GM23338 (cell line): ENCODE data around the gene GPC5. TPM values are rescaled to one million over a fixed set of nuclear protein-coding genes. Genes with fewer than 3 reads are reported as not detected.

ENCODE experiments used
- ATAC-seq: fragments of 200-7000 bp; cut with Tn5 transposase; 3 replicates; pipeline ENCODE4 v1.9.1; 2020
- DNase-seq: peaks from one replicate; pipeline ENCODE4 v3.0.0-alpha.2; 2015; ENCODE audit warnings: low spot score
- H2AFZ ChIP-seq: fragments of 200-600 bp; sonication (generic); 2 replicates; pipeline ENCODE4 v1.8.0; 2016; ENCODE audit warnings: antibody characterized with exemption, mild to moderate bottlenecking, moderate library complexity
- H3F3A ChIP-seq: fragments of 200-600 bp; sonication (generic); replicated peaks from 2 replicates; pipeline ENCODE4 v1.8.0; 2017; ENCODE audit warnings: antibody characterized with exemption, mixed run types, low read depth
- H3K27ac ChIP-seq: fragments of 200-600 bp; sonication (generic); 2 replicates; pipeline ENCODE4 v1.6.1; 2016; ENCODE audit warnings: low read depth
- H3K27me3 ChIP-seq: fragments of 200-600 bp; sonication (generic); 2 replicates; pipeline ENCODE4 v1.8.0; 2016; ENCODE audit warnings: mild to moderate bottlenecking, mixed run types, moderate library complexity; ENCODE audit not compliant: insufficient read depth
- H3K36me3 ChIP-seq: fragments of 200-600 bp; sonication (generic); 2 replicates; pipeline ENCODE4 v1.8.0; 2016; ENCODE audit warnings: mild to moderate bottlenecking; ENCODE audit not compliant: insufficient read depth
- H3K4me1 ChIP-seq: fragments of 200-600 bp; sonication (generic); 2 replicates; pipeline ENCODE4 v1.8.0; 2016; ENCODE audit warnings: mild to moderate bottlenecking, moderate library complexity; ENCODE audit not compliant: insufficient read depth
- H3K4me2 ChIP-seq: fragments of 200-600 bp; sonication (generic); 2 replicates; pipeline ENCODE4 v1.7.1; 2017; ENCODE audit warnings: mixed run types
- H3K4me3 ChIP-seq: fragments of 200-600 bp; sonication (generic); 2 replicates; pipeline ENCODE4 v1.6.1; 2016; ENCODE audit warnings: mixed run types
- H3K79me2 ChIP-seq: fragments of 200-600 bp; sonication (generic); replicated peaks from 2 replicates; pipeline ENCODE4 v1.8.0; 2017; ENCODE audit warnings: mild to moderate bottlenecking; ENCODE audit not compliant: insufficient read depth
- H3K9me2 ChIP-seq: fragments of 200-600 bp; sonication (generic); 2 replicates; pipeline ENCODE4 v1.8.0; 2017; ENCODE audit not compliant: insufficient read depth
- H4K20me1 ChIP-seq: fragments of 200-600 bp; sonication (generic); replicated peaks from 2 replicates; pipeline ENCODE4 v1.8.0; 2017; ENCODE audit warnings: mild to moderate bottlenecking; ENCODE audit not compliant: insufficient read depth
- H3K27ac Mint-ChIP-seq: 2 replicates; pipeline ENCODE4 v1.8.0; 2020; ENCODE audit warnings: inconsistent platforms, mild to moderate bottlenecking, moderate library complexity, mixed read lengths
- H3K27me3 Mint-ChIP-seq: 3 replicates; pipeline ENCODE4 v1.8.0; 2022; ENCODE audit warnings: low read depth, mild to moderate bottlenecking, moderate library complexity, mixed read lengths, inconsistent platforms; ENCODE audit not compliant: insufficient read depth, poor library complexity
- H3K36me3 Mint-ChIP-seq: 3 replicates; pipeline ENCODE4 v1.8.0; 2021; ENCODE audit warnings: low read depth, mild to moderate bottlenecking, inconsistent platforms, moderate library complexity, mixed read lengths
- H3K4me1 Mint-ChIP-seq: 3 replicates; pipeline ENCODE4 v1.8.0; 2020; ENCODE audit warnings: mild to moderate bottlenecking, inconsistent platforms, mixed read lengths
- H3K4me3 Mint-ChIP-seq: 3 replicates; pipeline ENCODE4 v1.8.0; 2021; ENCODE audit warnings: moderate library complexity, mild to moderate bottlenecking, inconsistent platforms, mixed read lengths
- H3K9me3 Mint-ChIP-seq: 3 replicates; pipeline ENCODE4 v1.8.0; 2020; ENCODE audit warnings: moderate library complexity, mild to moderate bottlenecking, inconsistent platforms, mixed read lengths
- CREB1 ChIP-seq: fragments of 250-450 bp; sonication (Bioruptor Pico); IDR thresholded peaks from 2 replicates; pipeline ENCODE4 v1.5.0; 2020; ENCODE audit warnings: low read depth, mild to moderate bottlenecking, moderate library complexity
- CTCF ChIP-seq, 2 experiments: fragments of 200-600 bp in 1 of 2; sonication (generic) in 1 of 2; conservative IDR thresholded peaks; 2 replicates each; pipeline versions ENCODE4 v1.5.1 to v1.6.1; 2016 to 2017; ENCODE audit warnings: antibody characterized with exemption in 2 of 2, low read depth in 2 of 2, mild to moderate bottlenecking in 2 of 2, moderate library complexity in 1 of 2
- ETS1 ChIP-seq: IDR thresholded peaks from 2 replicates; pipeline ENCODE4 v1.6.1; 2016; ENCODE audit warnings: antibody characterized with exemption
- EZH2 ChIP-seq: fragments of 200-600 bp; sonication (generic); IDR thresholded peaks from one replicate; pipeline ENCODE4 v1.8.0; 2017; ENCODE audit warnings: antibody characterized with exemption, mild to moderate bottlenecking, low read depth; ENCODE audit not compliant: unreplicated experiment
- EZH2phosphoT487 ChIP-seq: fragments of 200-600 bp; sonication (generic); IDR thresholded peaks from one replicate; pipeline ENCODE4 v1.8.1; 2018; ENCODE audit warnings: antibody characterized with exemption; ENCODE audit not compliant: unreplicated experiment
- JUNB ChIP-seq: IDR thresholded peaks from one replicate; pipeline ENCODE4 v1.6.1; 2016; ENCODE audit warnings: antibody characterized with exemption; ENCODE audit not compliant: unreplicated experiment
- NANOG ChIP-seq: IDR thresholded peaks from 2 replicates; pipeline ENCODE4 v1.6.1; 2016; ENCODE audit warnings: antibody characterized with exemption, borderline replicate concordance
- POLR2AphosphoS5 ChIP-seq: IDR thresholded peaks from 2 replicates; pipeline ENCODE4 v1.6.1; 2016; ENCODE audit warnings: antibody characterized with exemption, low read depth
- STAT1 ChIP-seq: IDR thresholded peaks from one replicate; pipeline ENCODE4 v1.6.1; 2016; ENCODE audit warnings: antibody characterized with exemption; ENCODE audit not compliant: unreplicated experiment
- ZNF114 ChIP-seq: fragments of 250-450 bp; sonication (Bioruptor Pico); IDR thresholded peaks from 2 replicates; pipeline ENCODE4 v1.5.0; 2020; ENCODE audit warnings: mild to moderate bottlenecking, moderate library complexity
- ZNF331 ChIP-seq: fragments of 250-450 bp; sonication (Bioruptor Pico); IDR thresholded peaks from 2 replicates; pipeline ENCODE4 v1.5.0; 2020; ENCODE audit warnings: low read depth, mild to moderate bottlenecking, moderate library complexity
- ZNF462 ChIP-seq: fragments of 250-450 bp; sonication (Bioruptor Pico); IDR thresholded peaks from 2 replicates; pipeline ENCODE4 v1.5.0; 2020; ENCODE audit warnings: mild to moderate bottlenecking, moderate library complexity
- polyA plus RNA-seq: library from polyadenylated mRNA; unstranded; fragments of >200 nt; fragmentation: Nextera tagmentation; extraction: Ambion mirVana; gene quantifications from 2 replicates; pipeline ENCODE4 v1.2.1, GENCODE V29; 2016
- total RNA-seq: library from RNA; depleted of rRNA; stranded (reverse); fragments of >200 nt; shearing (Covaris generic); gene quantifications from 2 replicates; pipeline ENCODE4 v1.2.3, GENCODE V29; 2014

GPC5 gene
- total and polyA plus RNA-seq, 2 experiments from 2014 or later = 0.95 to 1.1 TPM

- TF ChIP-seq CTCF (conservative IDR thresholded peaks at IDR 0.05; ENCODE audit: low read depth in 2 of 2) = no peak
- TF ChIP-seq ZNF114 (CRISPR knock-in tag) = no peak
- no peak for TF ChIP-seq ZNF331 (CRISPR knock-in tag)
- TF ChIP-seq EZH2 = no peak
- no peak for TF ChIP-seq JUNB
Measured at GRCh38 chr13:92734068-92734467, 1335.6 kb downstream of the GPC5 start (continued).

GRCh38 chr13:92734545-92734944, 1336.1 kb downstream of the GPC5 start:
- no peak overlapping the region for H3K4me2 ChIP-seq
- H3F3A ChIP-seq = no peaks in the 10 kb centered on the region
- Mint-ChIP-seq H3K36me3 (no peaks in the 10 kb centered on the region), H3K9me3 (no peaks in the 10 kb centered on the region), H3K27me3 (no peaks in the 10 kb centered on the region), H3K27ac (no peak overlapping the region), H3K4me1 (no peaks in the 10 kb centered on the region), H3K4me3 (no peak overlapping the region)
- no peak overlapping the region for H2AFZ ChIP-seq
- H3K27me3 ChIP-seq = no peaks in the 10 kb centered on the region
- H3K36me3 ChIP-seq = no peaks in the 10 kb centered on the region
- DNase-seq (no peak), ATAC-seq (no peak)
- H3K4me3 ChIP-seq = no peak overlapping the region
- H3K4me1 ChIP-seq = no peaks in the 10 kb centered on the region
- no peaks in the 10 kb centered on the region for H4K20me1 ChIP-seq
- H3K9me2 ChIP-seq = no peaks in the 10 kb centered on the region
- H3K27ac ChIP-seq = no peak overlapping the region
- no peaks in the 10 kb centered on the region for H3K79me2 ChIP-seq
- TF ChIP-seq ZNF114 (CRISPR knock-in tag) (no peak), JUNB (no peak), STAT1 (no peak), ZNF331 (CRISPR knock-in tag) (no peak), CTCF (conservative IDR thresholded peaks at IDR 0.05; ENCODE audit: low read depth in 2 of 2) (no peak), NANOG (no peak), ZNF462 (no peak), CREB1 (CRISPR knock-in tag) (no peak), EZH2phosphoT487 (no peak), ETS1 (no peak), POLR2AphosphoS5 (no peak)
